ENCODE results near the gene NKX1-2.
"Not testable (repeated sequence)": the region's sequence is repeated elsewhere in the genome, so short reads cannot be mapped to it uniquely, and the experiment has no call there.

The NKX1-2 gene

GRCh38 chr10:124447751-124448466 lies 1.9 kb downstream of the NKX1-2 start:
- no CpG with 5 or more reads among the region's 60 CpGs for WGBS, 2 donors (ENCODE audit: extremely low coverage in 2 of 2, insufficient read length in 2 of 2, insufficient replicate concordance in 1 of 2)
- DNase-seq (ENCODE audit: low spot score) = no peak
- no peak overlapping the region for H2BK12ac ChIP-seq (ENCODE audit: low read length)
- H4K8ac ChIP-seq (ENCODE audit: low read depth, low read length) = no peak overlapping the region
- H2BK15ac ChIP-seq (ENCODE audit: low read length) = no peak overlapping the region
- H3K79me1 ChIP-seq (ENCODE audit: low read depth, low read length) = no peaks in the 10 kb centered on the region
- H3K14ac ChIP-seq (ENCODE audit: low read length) = no peak overlapping the region
- H3K23ac ChIP-seq (ENCODE audit: low read depth, low read length, poor library complexity) = peak overlapping the region; percentile 31
- no peak overlapping the region for H2BK5ac ChIP-seq (ENCODE audit: low read length)
- H3K18ac ChIP-seq (ENCODE audit: low read length) = peak overlapping the region; percentile 25
- no peak overlapping the region for H3K27ac ChIP-seq (replicated peaks; ENCODE audit: low read length)
- H3K4me1 ChIP-seq (ENCODE audit: control insufficient read depth in 2 of 2, insufficient read depth in 1 of 2, low read depth in 1 of 2, low read length in 2 of 2) = peaks cover 16 to 18% of the 10 kb centered on the region in 2 donors
- peak overlapping the region; percentile 24 to 68 for H3K4me3 ChIP-seq (ENCODE audit: low read length in 2 of 2)
- H3K36me3 ChIP-seq (replicated peaks in 1 of 2; ENCODE audit: control insufficient read depth in 2 of 2, insufficient read depth in 2 of 2, low read length in 2 of 2) = no peaks in the 10 kb centered on the region
- H3K9me3 ChIP-seq (replicated peaks in 1 of 2; ENCODE audit: control insufficient read depth in 2 of 2, insufficient read depth in 1 of 2, low read depth in 1 of 2, low read length in 2 of 2) = no peaks in the 10 kb centered on the region
- no peak overlapping the region for H4K91ac ChIP-seq (ENCODE audit: low read depth, low read length, poor library complexity)
- peaks cover 27 to 94% (median 59%) of the 10 kb centered on the region in 3 experiments for H3K27me3 ChIP-seq (ENCODE audit: control insufficient read depth in 3 of 3, insufficient read depth in 3 of 3, low read depth in 1 of 3, low read length in 3 of 3)
- H3K4me2 ChIP-seq (ENCODE audit: insufficient read depth, low read length, poor library complexity, severe bottlenecking) = peak overlapping the region; percentile 91
- H3K9ac ChIP-seq (ENCODE audit: low read depth, low read length, poor library complexity) = peak overlapping the region; percentile 33
- no peak overlapping the region for H3K4ac ChIP-seq (ENCODE audit: low read length)
- no peak overlapping the region for H2AK5ac ChIP-seq (ENCODE audit: low read depth, low read length)
- peak overlapping the region; percentile 84 for H2AFZ ChIP-seq (ENCODE audit: low read length)
- no peak overlapping the region for H2BK120ac ChIP-seq (ENCODE audit: low read depth, low read length)

- H3K4me1 ChIP-seq (ENCODE audit: control insufficient read depth in 2 of 2, insufficient read depth in 1 of 2, low read depth in 1 of 2, low read length in 2 of 2) = peaks cover 16 to 18% of the 10 kb centered on the region in 2 donors
- no peak for DNase-seq (ENCODE audit: low spot score)
- no peak overlapping the region for H3K27ac ChIP-seq (replicated peaks; ENCODE audit: low read length)
- H3K36me3 ChIP-seq (replicated peaks in 1 of 2; ENCODE audit: control insufficient read depth in 2 of 2, insufficient read depth in 2 of 2, low read length in 2 of 2) = no peaks in the 10 kb centered on the region
- H3K14ac ChIP-seq (ENCODE audit: low read length) = no peak overlapping the region
- H3K4me3 ChIP-seq (ENCODE audit: low read length in 2 of 2) = peak overlapping the region; percentile 24 to 68
- WGBS, 2 donors (ENCODE audit: extremely low coverage in 2 of 2, insufficient read length in 2 of 2, insufficient replicate concordance in 1 of 2) = no CpG with 5 or more reads among the region's 71 CpGs
- peak overlapping the region; percentile 84 for H2AFZ ChIP-seq (ENCODE audit: low read length)
- peak overlapping the region; percentile 29 for H3K18ac ChIP-seq (ENCODE audit: low read length)
- no peak overlapping the region for H3K4ac ChIP-seq (ENCODE audit: low read length)
- peak overlapping the region; percentile 91 for H3K4me2 ChIP-seq (ENCODE audit: insufficient read depth, low read length, poor library complexity, severe bottlenecking)
- no peaks in the 10 kb centered on the region for H3K9me3 ChIP-seq (replicated peaks in 1 of 2; ENCODE audit: control insufficient read depth in 2 of 2, insufficient read depth in 1 of 2, low read depth in 1 of 2, low read length in 2 of 2)
- H3K9ac ChIP-seq (ENCODE audit: low read depth, low read length, poor library complexity) = peak overlapping the region; percentile 33
- H2BK15ac ChIP-seq (ENCODE audit: low read length) = no peak overlapping the region
- no peak overlapping the region for H4K8ac ChIP-seq (ENCODE audit: low read depth, low read length)
- H3K79me1 ChIP-seq (ENCODE audit: low read depth, low read length) = no peaks in the 10 kb centered on the region
- peaks cover 27 to 91% (median 57%) of the 10 kb centered on the region in 3 experiments for H3K27me3 ChIP-seq (ENCODE audit: control insufficient read depth in 3 of 3, insufficient read depth in 3 of 3, low read depth in 1 of 3, low read length in 3 of 3)
- H2AK5ac ChIP-seq (ENCODE audit: low read depth, low read length) = no peak overlapping the region
- H2BK12ac ChIP-seq (ENCODE audit: low read length) = no peak overlapping the region
- H2BK120ac ChIP-seq (ENCODE audit: low read depth, low read length) = no peak overlapping the region
- H2BK5ac ChIP-seq (ENCODE audit: low read length) = no peak overlapping the region
- H3K23ac ChIP-seq (ENCODE audit: low read depth, low read length, poor library complexity) = peak overlapping the region; percentile 50
- H4K91ac ChIP-seq (ENCODE audit: low read depth, low read length, poor library complexity) = no peak overlapping the region
Observed at GRCh38 chr10:124446830-124447750, 2.7 kb downstream of the NKX1-2 start.

- not testable (repeated sequence) for H2AK5ac ChIP-seq (ENCODE audit: low read depth, low read length); H3K9ac ChIP-seq (ENCODE audit: low read depth, low read length, poor library complexity); H2AFZ ChIP-seq (ENCODE audit: low read length); H3K23ac ChIP-seq (ENCODE audit: low read depth, low read length, poor library complexity); DNase-seq (ENCODE audit: low spot score); H2BK120ac ChIP-seq (ENCODE audit: low read depth, low read length); H3K4me2 ChIP-seq (ENCODE audit: insufficient read depth, low read length, poor library complexity, severe bottlenecking); H3K27ac ChIP-seq (replicated peaks; ENCODE audit: low read length); H3K18ac ChIP-seq (ENCODE audit: low read length); H3K79me1 ChIP-seq (ENCODE audit: low read depth, low read length); H3K36me3 ChIP-seq (replicated peaks in 1 of 2; ENCODE audit: control insufficient read depth in 2 of 2, insufficient read depth in 2 of 2, low read length in 2 of 2); H4K8ac ChIP-seq (ENCODE audit: low read depth, low read length); H3K4me3 ChIP-seq (ENCODE audit: low read length in 2 of 2); H3K14ac ChIP-seq (ENCODE audit: low read length); H4K91ac ChIP-seq (ENCODE audit: low read depth, low read length, poor library complexity); H2BK5ac ChIP-seq (ENCODE audit: low read length); H3K9me3 ChIP-seq (replicated peaks in 1 of 2; ENCODE audit: control insufficient read depth in 2 of 2, insufficient read depth in 1 of 2, low read depth in 1 of 2, low read length in 2 of 2); H2BK15ac ChIP-seq (ENCODE audit: low read length); H2BK12ac ChIP-seq (ENCODE audit: low read length); H3K4me1 ChIP-seq (ENCODE audit: control insufficient read depth in 2 of 2, insufficient read depth in 1 of 2, low read depth in 1 of 2, low read length in 2 of 2); H3K4ac ChIP-seq (ENCODE audit: low read length)
- peaks cover 2 to 46% (median 12%) of the 10 kb centered on the region in 3 experiments for H3K27me3 ChIP-seq (ENCODE audit: control insufficient read depth in 3 of 3, insufficient read depth in 3 of 3, low read depth in 1 of 3, low read length in 3 of 3)
- no CpG with 5 or more reads among the region's 5 CpGs for WGBS, 2 donors (ENCODE audit: extremely low coverage in 2 of 2, insufficient read length in 2 of 2, insufficient replicate concordance in 1 of 2)
Observed at GRCh38 chr10:124441694-124442093, 8.1 kb downstream of the NKX1-2 start.

GRCh38 chr10:124436191-124436638 lies 13.6 kb downstream of the NKX1-2 start:
- Histone ChIP-seq H3K4me2 (ENCODE audit: insufficient read depth, low read length, poor library complexity, severe bottlenecking) (no peak overlapping the region), H3K4ac (ENCODE audit: low read length) (no peak overlapping the region), H3K18ac (ENCODE audit: low read length) (no peak overlapping the region), H3K27ac (replicated peaks; ENCODE audit: low read length) (no peak overlapping the region), H3K79me1 (ENCODE audit: low read depth, low read length) (no peaks in the 10 kb centered on the region), H2AK5ac (ENCODE audit: low read depth, low read length) (no peak overlapping the region), H3K27me3 (ENCODE audit: control insufficient read depth in 3 of 3, insufficient read depth in 3 of 3, low read depth in 1 of 3, low read length in 3 of 3) (peaks cover 0 to 7% (median 0%) of the 10 kb centered on the region in 3 experiments), H3K4me3 (ENCODE audit: low read length in 2 of 2) (no peak overlapping the region), H2BK5ac (ENCODE audit: low read length) (no peak overlapping the region), H4K91ac (ENCODE audit: low read depth, low read length, poor library complexity) (no peak overlapping the region), H3K4me1 (ENCODE audit: control insufficient read depth in 2 of 2, insufficient read depth in 1 of 2, low read depth in 1 of 2, low read length in 2 of 2) (no peaks in the 10 kb centered on the region), H4K8ac (ENCODE audit: low read depth, low read length) (no peak overlapping the region), H3K9ac (ENCODE audit: low read depth, low read length, poor library complexity) (no peak overlapping the region), H2BK12ac (ENCODE audit: low read length) (no peak overlapping the region), H3K36me3 (replicated peaks in 1 of 2; ENCODE audit: control insufficient read depth in 2 of 2, insufficient read depth in 2 of 2, low read length in 2 of 2) (no peaks in the 10 kb centered on the region), H2BK120ac (ENCODE audit: low read depth, low read length) (no peak overlapping the region), H2AFZ (ENCODE audit: low read length) (no peak overlapping the region), H3K14ac (ENCODE audit: low read length) (no peak overlapping the region), H3K23ac (ENCODE audit: low read depth, low read length, poor library complexity) (no peak overlapping the region), H2BK15ac (ENCODE audit: low read length) (no peak overlapping the region), H3K9me3 (replicated peaks in 1 of 2; ENCODE audit: control insufficient read depth in 2 of 2, insufficient read depth in 1 of 2, low read depth in 1 of 2, low read length in 2 of 2) (no peaks in the 10 kb centered on the region)
- no peak for DNase-seq (ENCODE audit: low spot score)
- no CpG with 5 or more reads among the region's 8 CpGs for WGBS, 2 donors (ENCODE audit: extremely low coverage in 2 of 2, insufficient read length in 2 of 2, insufficient replicate concordance in 1 of 2)

All from neuronal stem cell (in vitro differentiated cells).